Daoy (cell line): ENCODE data around the gene EWSR1. TPM values are rescaled to one million over a fixed set of nuclear protein-coding genes. Genes with fewer than 3 reads are reported as not detected.

Experiments used
- DNase-seq: peaks from one replicate; pipeline ENCODE4 v3.0.0-alpha.2; 2015; ENCODE audit warnings: low read depth
- total RNA-seq: library from RNA; depleted of rRNA; stranded (reverse); fragments of >200 nt; shearing (Covaris generic); gene quantifications from 2 replicates; pipeline ENCODE4 v1.2.3, GENCODE V29; 2014

The EWSR1 gene
- total RNA-seq, 1 experiment from 2014 or later: 191 TPM

GRCh38 chr22:29269731-29270474 lies 1.8 kb downstream of the EWSR1 start:
- no peak for DNase-seq

GRCh38 chr22:29270475-29271271 lies 2.6 kb downstream of the EWSR1 start:
- no peak for DNase-seq

GRCh38 chr22:29272624-29273023 lies 4.6 kb downstream of the EWSR1 start:
- no peak for DNase-seq

- DNase-seq: no peak
Observed at GRCh38 chr22:29275167-29275566, 7.1 kb downstream of the EWSR1 start.

DNA sequence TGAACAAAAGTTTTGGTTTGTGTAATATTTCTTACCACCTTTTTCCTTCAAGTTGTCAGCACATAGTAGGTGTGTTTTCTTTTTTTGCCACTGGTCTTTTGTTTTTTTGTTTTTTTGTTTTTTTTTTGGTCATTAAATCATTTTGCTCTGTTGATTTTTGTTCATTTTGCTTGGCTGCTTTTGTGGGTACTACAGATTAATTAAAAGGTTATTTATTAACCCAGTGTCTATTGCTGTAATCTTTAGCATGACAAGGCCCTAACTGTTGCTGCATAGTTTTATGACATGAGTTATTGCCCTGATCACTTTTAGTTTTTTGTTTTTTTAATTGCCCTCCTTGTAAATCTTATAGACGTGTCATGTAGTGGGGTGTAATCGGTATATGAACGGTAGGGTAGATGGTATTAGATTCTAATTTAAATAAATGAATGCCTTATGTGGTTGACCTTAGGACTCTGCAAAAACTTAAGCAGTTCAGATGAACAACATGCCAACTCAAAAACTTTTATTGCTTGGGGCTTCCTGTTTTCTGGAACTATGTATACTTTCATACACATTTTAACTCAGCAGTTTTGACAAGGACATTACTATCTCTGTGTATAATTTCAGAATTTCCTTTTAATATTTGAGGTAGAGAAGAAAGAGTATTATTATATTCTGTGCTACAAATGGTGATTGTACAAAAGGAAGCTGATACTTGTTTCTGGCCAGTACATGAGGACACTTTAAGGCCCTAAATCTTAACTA lies 7.9 kb downstream of the EWSR1 start:
- no peak for DNase-seq

DNA sequence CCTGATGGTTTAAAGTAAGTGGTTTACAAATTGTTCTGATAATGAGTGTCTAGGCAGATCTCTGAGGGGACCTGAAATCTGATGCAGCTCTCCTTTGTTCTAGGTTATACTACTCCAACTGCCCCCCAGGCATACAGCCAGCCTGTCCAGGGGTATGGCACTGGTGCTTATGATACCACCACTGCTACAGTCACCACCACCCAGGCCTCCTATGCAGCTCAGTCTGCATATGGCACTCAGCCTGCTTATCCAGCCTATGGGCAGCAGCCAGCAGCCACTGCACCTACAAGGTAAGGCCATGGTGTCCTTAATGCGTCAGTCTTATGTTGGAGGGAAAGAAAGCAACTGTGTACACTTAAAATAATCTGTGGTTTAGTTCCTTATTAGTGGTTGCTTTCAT lies 9.9 kb downstream of the EWSR1 start:
- DNase-seq: no peak

DNA sequence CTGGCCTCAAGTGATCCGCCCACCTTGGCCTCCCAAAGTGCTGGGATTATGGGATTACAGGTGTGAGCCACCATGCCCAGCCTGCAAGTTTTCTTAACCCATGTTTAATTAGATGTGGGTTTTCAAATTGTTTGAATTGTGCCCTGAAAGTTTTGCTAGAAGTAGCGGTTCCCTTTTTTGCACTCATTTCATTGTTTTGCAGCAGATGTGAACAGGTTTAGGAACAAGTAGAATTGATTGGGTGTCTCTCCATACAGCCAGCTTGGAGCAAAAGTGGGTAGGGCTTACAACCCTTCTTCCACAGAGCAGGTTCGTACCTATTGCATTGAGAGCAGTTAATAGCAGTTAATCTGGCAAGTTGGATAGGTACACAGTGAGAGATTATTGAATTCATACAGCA lies 16.1 kb downstream of the EWSR1 start:
- DNase-seq: no peak

DNA sequence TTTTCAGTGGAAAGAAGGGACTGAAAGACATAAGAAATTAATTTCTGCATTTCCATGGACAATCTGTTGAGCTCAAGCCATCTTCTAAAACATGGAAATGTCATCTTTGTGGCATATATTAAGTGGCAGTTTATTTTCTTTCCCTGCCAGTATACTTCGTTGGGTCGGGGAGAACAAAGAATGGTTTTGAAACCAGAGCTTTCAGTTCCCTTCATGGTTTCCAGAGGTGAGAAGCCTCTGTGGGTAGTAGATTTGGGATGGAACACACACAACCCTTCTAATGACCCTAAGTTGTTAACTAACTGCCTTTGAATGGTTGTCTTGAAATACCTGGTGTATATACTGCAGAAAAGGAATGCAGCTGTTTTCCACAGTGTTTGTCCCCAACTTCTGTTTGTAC lies 20.8 kb downstream of the EWSR1 start:
- no peak for DNase-seq

GRCh38 chr22:29290061-29290460 lies 22.0 kb downstream of the EWSR1 start:
- DNase-seq: no peak

GRCh38 chr22:29291215-29291614 lies 23.1 kb downstream of the EWSR1 start:
- DNase-seq: no peak

GRCh38 chr22:29292379-29292778 lies 24.3 kb downstream of the EWSR1 start:
- DNase-seq: no peak

GRCh38 chr22:29298641-29299040 lies 30.6 kb downstream of the EWSR1 start:
- DNase-seq: no peak

- DNase-seq: no peak
Observed at GRCh38 chr22:29299136-29299900, 31.2 kb downstream of the EWSR1 start.

GRCh38 chr22:29300467-29300806 lies 32.4 kb downstream of the EWSR1 start:
- DNase-seq: no peak

- no peak for DNase-seq
Observed at GRCh38 chr22:29300807-29301601, 32.9 kb downstream of the EWSR1 start.

GRCh38 chr22:29301716-29302401 lies 33.8 kb downstream of the EWSR1 start:
- no peak for DNase-seq

DNA sequence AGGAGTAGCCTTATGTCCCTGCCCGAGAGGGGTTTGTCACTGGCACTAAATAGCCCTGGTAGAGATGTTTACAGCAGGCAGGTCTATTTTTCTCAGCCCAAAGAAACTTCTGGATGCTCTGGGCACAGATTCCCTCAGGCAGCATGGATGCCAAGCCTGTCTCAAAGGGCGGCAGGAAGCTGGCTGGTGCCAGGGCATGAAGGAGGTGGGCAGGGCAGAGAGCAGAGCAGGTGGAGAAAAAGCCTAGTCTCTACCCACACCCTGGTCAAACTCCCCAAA lies 34.3 kb downstream of the EWSR1 start:
- no peak for DNase-seq

GRCh38 chr22:29302681-29303465 lies 34.8 kb downstream of the EWSR1 start:
- no peak for DNase-seq

GRCh38 chr22:29305836-29306174 lies 37.7 kb downstream of the EWSR1 start:
- DNase-seq: no peak
